ENCODE measurements around the gene CALCR. TPM values are rescaled to one million over a fixed set of nuclear protein-coding genes. Genes with fewer than 3 reads are reported as not detected.
"Not testable (repeated sequence)": the region's sequence is repeated elsewhere in the genome, so short reads cannot be mapped to it uniquely, and the experiment has no call there.

Gene CALCR
- total RNA-seq, 1 donor from 2014 or later: not detected

DNA sequence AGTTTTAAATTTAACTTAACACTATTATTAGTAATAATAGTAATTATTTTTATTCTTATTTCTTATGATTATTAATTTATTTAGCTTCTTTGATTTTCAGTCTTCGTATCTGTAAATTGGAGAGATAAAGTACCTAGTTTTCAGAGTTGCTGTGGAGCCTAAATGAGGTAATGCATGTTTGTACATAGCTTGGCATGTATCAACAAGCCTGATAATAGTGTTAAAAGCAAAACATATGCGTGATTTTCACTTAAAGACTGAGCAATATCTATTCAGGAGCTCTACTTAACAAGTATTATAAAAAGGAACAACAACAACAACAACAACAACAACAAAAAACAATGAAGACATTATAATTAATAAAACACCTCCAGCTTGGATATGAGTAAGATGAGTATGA lies 12.4 kb downstream of the CALCR start:
- intact Hi-C loops (cut with micrococcal nuclease): no loop called here

DNA sequence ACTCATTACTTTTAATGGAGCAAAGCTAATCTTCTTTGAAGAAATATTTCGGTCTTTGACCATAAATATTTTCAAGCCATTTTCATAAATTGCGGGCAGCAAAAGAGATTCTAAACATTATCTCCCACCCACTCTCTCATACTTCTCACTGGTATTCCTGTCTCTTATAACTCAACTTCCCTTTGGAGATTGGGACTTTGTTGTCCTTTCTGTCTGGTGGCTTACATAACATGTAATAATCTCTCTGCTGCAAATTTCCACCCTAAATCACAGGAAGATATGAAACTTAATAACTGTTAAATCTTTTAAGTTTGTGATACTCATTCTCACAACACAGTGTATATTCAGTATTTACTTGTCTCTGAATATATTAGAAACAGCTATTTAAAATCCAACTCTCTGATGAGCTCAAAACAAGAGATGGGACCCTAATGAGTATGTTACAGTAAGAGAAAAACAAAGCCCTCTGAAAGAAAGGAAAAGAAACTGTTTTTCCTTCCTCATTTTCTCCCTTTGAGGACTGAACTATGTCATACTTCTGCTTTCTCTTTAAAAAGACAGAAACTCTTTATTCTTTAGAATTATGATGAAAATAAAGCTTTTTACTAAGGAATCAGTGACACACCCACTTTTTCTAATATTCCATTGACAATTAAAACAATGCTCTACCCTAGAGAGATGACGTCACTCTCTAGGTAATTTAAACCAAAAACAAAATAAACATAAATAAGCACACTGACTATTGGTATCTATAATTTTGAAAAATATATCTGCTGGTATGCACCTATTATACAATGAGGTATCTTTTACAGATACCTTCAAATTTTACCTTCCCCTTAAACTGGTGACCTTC lies 14.7 kb downstream of the CALCR start:
- intact Hi-C loops (cut with micrococcal nuclease): no loop called here

DNA sequence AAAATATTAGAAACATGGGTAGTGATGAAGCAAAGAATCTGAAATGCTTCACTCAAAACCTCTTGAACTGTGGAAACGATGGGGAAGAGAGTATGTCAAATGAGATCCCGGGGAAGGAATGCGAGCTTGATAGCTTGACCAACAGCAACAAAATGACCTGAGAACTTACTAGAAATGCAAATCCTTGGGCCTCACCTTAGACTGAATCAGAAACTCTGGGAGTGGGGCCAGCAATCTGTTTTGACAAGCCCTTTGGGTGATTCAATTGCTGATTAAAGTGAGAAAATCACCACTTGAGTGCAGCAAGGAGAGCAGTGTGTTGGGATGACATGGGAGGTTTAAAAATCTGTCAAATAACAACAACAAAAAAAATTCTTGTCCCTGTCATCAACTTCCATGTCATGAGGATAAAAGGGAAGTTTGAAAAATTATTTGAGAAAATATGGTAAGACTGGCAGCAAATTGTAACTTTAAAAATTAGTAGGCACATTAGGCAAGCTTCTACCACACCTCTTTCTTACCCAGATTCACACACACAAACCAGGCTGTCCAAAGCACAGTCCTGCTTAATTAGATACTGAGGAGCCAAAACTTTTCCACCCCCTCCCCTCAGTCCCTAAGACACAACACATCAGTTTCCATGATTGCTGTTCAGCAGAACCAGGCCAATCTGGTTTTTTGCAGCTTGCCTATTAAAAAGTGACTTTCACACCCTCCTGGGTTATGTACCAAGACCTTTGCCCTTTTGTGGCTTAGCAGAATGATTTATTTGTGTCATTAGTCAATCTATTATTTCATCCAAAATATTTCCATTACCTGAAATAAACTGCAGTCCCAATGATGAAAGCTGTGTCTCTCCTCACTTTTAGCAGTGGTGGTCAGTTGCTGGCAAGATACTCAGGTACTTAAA lies 15.6 kb downstream of the CALCR start:
- intact Hi-C loops (cut with micrococcal nuclease): no loop called here

- intact Hi-C loops (cut with micrococcal nuclease): loop anchor here (1.0 kb wide), 1 partner anchor 307 kb away; no protein-coding TSS in a partner anchor
Observed at GRCh38 chr7:93551931-93552330, 22.6 kb downstream of the CALCR start.

DNA sequence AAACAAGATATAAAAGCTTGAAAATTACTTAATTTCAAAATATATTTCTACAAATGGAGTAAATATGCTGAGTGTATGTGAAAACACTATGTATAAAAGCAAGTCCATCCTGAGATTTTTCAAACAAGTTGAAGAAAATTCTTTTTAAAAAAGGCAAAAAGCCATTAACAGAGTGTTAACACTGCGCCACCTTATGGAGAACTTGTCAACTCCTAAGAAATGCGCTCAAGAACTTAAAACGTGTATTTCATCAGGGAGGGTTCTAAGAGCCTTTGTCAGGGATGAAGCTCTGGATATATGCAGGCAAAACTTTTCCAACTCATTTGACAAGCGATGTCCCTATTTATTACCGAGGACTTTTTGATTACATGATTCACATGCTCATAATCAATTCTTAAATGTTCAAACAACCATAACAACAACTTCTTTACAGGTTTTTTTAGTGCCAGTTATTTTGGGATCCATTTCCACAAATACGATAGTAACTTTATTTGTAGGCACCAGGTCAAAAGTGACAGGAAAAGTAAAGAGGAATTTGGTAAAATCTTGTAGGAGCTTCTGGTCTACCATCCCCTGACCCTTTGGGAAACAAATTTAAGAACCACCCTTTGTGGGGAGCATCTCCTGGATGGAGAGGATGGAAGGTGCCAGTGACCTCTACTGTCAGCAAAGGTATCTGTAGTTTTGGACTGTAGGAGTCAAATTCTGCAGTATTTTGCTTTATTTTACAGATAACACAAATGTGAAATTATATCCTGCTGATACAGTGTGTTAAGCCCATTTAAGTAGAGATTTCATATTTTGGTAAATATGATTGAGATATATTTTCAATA lies 23.2 kb downstream of the CALCR start:
- intact Hi-C loops (cut with micrococcal nuclease): loop anchor here (1.0 kb wide), 1 partner anchor 306 kb away; no protein-coding TSS in a partner anchor

GRCh38 chr7:93547716-93548115 lies 26.8 kb downstream of the CALCR start:
- intact Hi-C loops (cut with micrococcal nuclease): no loop called here

DNA sequence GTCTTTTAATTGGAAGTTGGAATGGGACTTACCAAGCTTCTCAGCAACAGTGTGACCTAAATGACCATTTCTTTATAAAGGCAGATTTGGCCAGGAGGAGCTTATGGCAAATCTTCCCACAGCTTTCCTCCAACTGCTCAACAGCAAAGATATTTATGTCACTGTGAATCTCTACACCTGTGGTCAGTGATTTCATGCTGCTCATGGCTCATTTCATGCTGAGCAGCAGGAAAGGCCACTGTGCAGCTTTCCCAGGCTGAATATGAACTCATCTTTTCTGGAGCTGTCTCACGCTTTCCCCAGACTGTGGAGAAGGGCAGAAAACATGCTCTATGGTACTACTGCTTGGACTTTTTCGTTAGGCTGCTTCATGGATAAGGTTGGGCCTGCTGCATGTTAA lies 29.8 kb downstream of the CALCR start:
- intact Hi-C loops (cut with micrococcal nuclease): no loop called here

GRCh38 chr7:93538061-93538460 lies 36.5 kb downstream of the CALCR start:
- intact Hi-C loops (cut with micrococcal nuclease): no loop called here

DNA sequence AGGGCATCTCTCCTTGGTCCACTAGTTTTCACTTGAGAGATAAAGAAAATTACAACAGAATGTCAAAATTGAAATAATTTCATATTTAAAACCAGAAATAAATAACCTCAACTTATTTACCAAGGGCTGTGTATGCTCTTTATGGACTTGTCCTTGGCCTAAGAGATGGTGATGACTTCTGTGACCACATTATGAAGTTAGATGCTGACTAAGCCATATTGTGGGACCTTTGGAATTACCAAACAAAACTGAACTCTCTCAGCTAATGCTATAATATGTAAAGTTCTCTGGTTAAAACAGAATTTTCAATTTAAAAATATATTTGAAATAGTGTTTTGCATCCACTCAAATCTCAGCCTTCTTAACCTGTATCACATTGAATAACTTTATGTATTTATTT lies 38.9 kb downstream of the CALCR start:
- intact Hi-C loops (cut with micrococcal nuclease): no loop called here

- intact Hi-C loops (cut with micrococcal nuclease): no loop called here
Observed at GRCh38 chr7:93530701-93531100, 43.8 kb downstream of the CALCR start.

- intact Hi-C loops (cut with micrococcal nuclease): no loop called here
Observed at GRCh38 chr7:93516834-93517233, 57.7 kb downstream of the CALCR start.

- intact Hi-C loops (cut with micrococcal nuclease): no loop called here
Observed at GRCh38 chr7:93515144-93515543, 59.4 kb downstream of the CALCR start.

DNA sequence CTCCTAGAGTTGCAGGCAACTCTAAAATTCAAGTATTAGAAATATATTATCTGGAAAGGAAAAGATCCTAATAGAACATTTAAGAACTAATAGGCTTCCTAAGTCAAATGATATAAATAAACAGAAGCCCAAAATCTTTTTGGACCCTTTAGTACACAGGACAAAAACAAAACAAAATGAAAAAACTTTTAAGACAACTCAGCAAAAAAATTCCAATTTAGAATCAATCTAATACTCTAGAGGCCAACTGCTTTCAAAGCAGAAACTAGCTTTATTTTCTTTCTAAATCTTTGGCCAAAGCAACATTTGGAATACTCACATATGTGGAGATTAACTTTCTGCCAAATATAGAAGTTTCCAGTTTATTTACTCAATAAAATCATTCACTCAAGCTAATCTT lies 65.2 kb downstream of the CALCR start:
- intact Hi-C loops (cut with micrococcal nuclease): no loop called here

GRCh38 chr7:93503088-93503487 lies 71.4 kb downstream of the CALCR start:
- intact Hi-C loops (cut with micrococcal nuclease): no loop called here

DNA sequence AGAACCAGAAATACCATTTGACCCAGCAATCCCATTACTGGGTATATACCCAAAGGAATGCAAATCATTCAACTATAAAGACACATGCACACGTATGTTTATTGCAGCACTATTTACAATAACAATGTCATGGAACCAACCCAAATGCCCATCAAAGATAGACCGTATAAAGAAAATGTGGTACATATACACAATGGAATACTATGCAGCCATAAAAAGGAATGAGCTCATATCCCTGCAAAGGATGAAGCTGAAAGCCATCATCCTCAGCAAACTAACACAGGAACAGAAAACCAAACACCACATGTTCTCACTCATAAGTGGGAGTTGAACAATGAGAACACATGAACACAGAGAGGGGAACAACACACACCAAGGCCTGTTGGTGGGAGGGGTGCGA lies 82.7 kb downstream of the CALCR start:
- intact Hi-C loops (cut with micrococcal nuclease): not testable (repeated sequence)

DNA sequence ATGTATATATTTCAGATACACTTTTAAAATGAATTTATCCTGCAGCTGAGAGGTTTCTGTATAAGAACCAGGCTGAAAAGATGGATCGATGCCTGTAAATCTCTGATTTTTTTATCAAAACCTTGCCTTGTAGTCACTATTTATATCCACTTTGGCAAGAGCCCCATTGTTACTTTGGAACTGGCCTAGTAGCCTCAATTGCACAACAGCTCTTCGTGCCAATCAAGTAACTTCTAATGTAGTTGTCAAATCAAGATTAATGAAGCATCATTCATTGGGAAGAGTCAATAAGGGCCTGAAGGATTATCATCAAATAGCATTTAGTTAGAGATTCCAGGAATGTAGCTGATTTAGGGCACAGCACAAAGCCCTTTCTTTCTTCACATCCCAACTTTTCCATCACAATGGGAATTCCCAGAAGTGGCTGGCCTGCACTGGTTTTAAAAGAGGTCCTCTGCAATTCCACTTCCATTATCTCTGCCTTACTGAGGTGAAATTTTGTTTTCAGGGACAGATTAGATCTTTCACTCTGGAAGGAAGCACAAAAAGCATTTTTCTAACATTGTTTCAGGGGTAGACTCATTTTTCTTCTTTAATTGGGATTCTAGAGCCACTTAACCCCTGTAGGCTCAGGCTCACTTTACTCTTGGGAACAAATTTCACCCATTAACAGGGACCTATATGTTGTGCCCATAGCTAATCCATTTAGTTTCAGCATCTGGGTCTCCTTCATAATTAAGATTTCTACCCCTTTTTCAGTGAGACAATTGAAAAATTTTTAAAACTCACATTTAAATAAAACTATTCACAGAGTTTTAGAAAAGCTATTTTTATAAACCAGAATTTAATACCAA lies 97.8 kb downstream of the CALCR start:
- intact Hi-C loops (cut with micrococcal nuclease): no loop called here

DNA sequence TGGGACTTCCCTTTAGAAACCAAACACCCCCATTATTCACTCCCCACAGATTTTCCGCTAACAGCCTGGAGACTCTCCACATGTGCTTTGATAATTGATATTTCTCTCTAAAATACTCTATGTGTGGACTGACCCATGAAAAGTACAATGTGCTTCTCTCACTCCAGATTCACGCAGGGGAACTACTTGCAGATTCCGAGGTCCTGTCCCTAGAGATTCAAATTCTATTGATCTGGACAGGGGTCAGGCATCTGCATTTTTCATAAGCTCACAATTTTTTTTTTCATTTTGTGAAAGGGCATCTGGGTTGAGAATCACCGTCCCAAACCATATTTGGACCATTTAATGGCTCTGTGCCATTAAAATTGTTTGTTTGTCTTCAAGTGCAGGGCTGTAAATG lies 98.7 kb downstream of the CALCR start:
- intact Hi-C loops (cut with micrococcal nuclease): no loop called here

DNA sequence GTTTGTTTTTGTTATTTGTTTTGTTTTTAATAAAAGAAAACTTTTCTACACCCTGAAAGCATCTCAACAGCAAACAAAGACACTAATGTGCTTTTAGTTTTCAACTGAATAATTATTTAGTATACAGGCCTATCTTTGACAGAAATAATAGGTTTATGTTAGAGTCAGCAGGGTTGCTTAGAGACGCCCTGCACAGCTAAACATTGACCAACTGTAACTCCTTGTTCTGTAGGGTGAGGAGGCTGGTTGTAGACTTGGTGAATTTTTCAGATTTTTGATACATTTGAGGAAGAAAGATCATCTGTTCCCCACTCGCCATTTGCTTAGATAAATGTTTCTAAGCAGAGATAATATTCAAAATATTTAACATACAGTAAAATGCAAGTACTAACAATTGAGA lies 103.1 kb downstream of the CALCR start:
- intact Hi-C loops (cut with micrococcal nuclease): no loop called here

- intact Hi-C loops (cut with micrococcal nuclease): no loop called here
Observed at GRCh38 chr7:93463764-93464163, 110.8 kb downstream of the CALCR start.

GRCh38 chr7:93461350-93461749 lies 113.2 kb downstream of the CALCR start:
- intact Hi-C loops (cut with micrococcal nuclease): no loop called here
